HCT116 (cell line): Measurements from ENCODE around the gene NTSR1. TPM values are rescaled to one million over a fixed set of nuclear protein-coding genes. Genes with fewer than 3 reads are reported as not detected.

Experiments used
- ATAC-seq: fragments of 200-7000 bp; cut with Tn5 transposase; 2 replicates; pipeline ENCODE4 v1.9.1; 2020; ENCODE audit warnings: mild to moderate bottlenecking, moderate library complexity
- BruUV-seq: library from RNA; stranded (reverse); fragments of 400-500 nt; replicated peaks from 2 replicates; lab custom pipeline; 2021; lab: Mats Ljungman, UMichigan
- CTCF ChIA-PET: fragments of 300-600 bp; sonication (Branson Sonifier 250); formaldehyde crosslinking; loops from one replicate; lab custom pipeline; 2021; ENCODE audit warnings: antibody characterized with exemption; lab: Charles Lee
- POLR2A ChIA-PET: fragments of 300-600, 350-600 bp; sonication (Branson Sonifier 250); formaldehyde crosslinking; loops from one replicate; lab custom pipeline; 2021; ENCODE audit warnings: antibody characterized with exemption; lab: Charles Lee
- RAD21 ChIA-PET, 2 experiments: fragments of 300-600 bp; sonication (Branson Sonifier 250); formaldehyde crosslinking; loops; one replicate each; lab custom pipeline; 2023; ENCODE audit warnings: low total read pairs in 2 of 2; ENCODE audit not compliant: uncharacterized antibody in 2 of 2, unreplicated experiment in 2 of 2, low non-redundant PET in 1 of 2; lab: Charles Lee
- DNase-seq: peaks from one replicate; pipeline ENCODE4 v3.0.0-alpha.2; 2010; ENCODE audit warnings: low read depth, low spot score
- H2AFZ ChIP-seq: fragments of 200-600 bp; shearing (Covaris generic), sonication (generic); 2 replicates; pipeline ENCODE4 v1.6.1; 2017; ENCODE audit warnings: low read depth, mixed run types, mixed read lengths, antibody characterized with exemption, low read length; ENCODE audit not compliant: poor library complexity, severe bottlenecking
- H3K27ac ChIP-seq: 2 replicates; pipeline ENCODE4 v1.5.1; 2012; ENCODE audit warnings: low read depth, low read length
- H3K27me3 ChIP-seq: fragments of 200-600 bp; sonication (generic); 2 replicates; pipeline ENCODE4 v1.6.1; 2016; ENCODE audit warnings: mixed run types, low read length, mixed read lengths; ENCODE audit not compliant: insufficient read depth
- H3K36me3 ChIP-seq, 2 experiments: fragments of 200-500 bp in 1 of 2; fragments of 200-600 bp in 1 of 2; sonication (Bioruptor generic) in 1 of 2; sonication (generic) in 1 of 2; 2 replicates each; pipeline versions ENCODE4 v1.5.1 to v1.6.1; 2014 to 2016; ENCODE audit warnings: low read length in 2 of 2, inconsistent platforms in 1 of 2, mixed read lengths in 1 of 2, mixed run types in 1 of 2; ENCODE audit not compliant: insufficient read depth in 2 of 2, control insufficient read depth in 1 of 2
- H3K4me1 ChIP-seq, 2 experiments: fragments of 200-600 bp in 1 of 2; sonication (generic) in 1 of 2; 2 replicates each; pipeline versions ENCODE4 v1.5.1 to v1.6.1; 2012 to 2017; ENCODE audit warnings: low read length in 2 of 2, inconsistent platforms in 1 of 2, mild to moderate bottlenecking in 1 of 2, mixed read lengths in 1 of 2, mixed run types in 1 of 2, moderate library complexity in 1 of 2; ENCODE audit not compliant: insufficient read depth in 2 of 2, control insufficient read depth in 1 of 2
- H3K4me2 ChIP-seq: fragments of 200-600 bp; sonication (generic); 2 replicates; pipeline ENCODE4 v1.6.1; 2017; ENCODE audit warnings: mixed run types, low read length, mixed read lengths
- H3K4me3 ChIP-seq, 2 experiments: fragments of 200-600 bp in 1 of 2; sonication (generic) in 1 of 2; replicated peaks in 1 of 2; 2 replicates each; pipeline ENCODE4 v1.5.1; 2011 to 2016; ENCODE audit warnings: low read length in 2 of 2, control low read depth in 1 of 2, low read depth in 1 of 2, mild to moderate bottlenecking in 1 of 2, mixed read lengths in 1 of 2, mixed run types in 1 of 2
- H3K79me2 ChIP-seq: fragments of 200-600 bp; sonication (generic); 2 replicates; pipeline ENCODE4 v1.6.1; 2017; ENCODE audit warnings: mild to moderate bottlenecking, mixed run types, low read length, moderate library complexity, mixed read lengths; ENCODE audit not compliant: insufficient read depth
- H3K9ac ChIP-seq: fragments of 200-600 bp; sonication (generic); 2 replicates; pipeline ENCODE4 v1.6.1; 2016; ENCODE audit warnings: low read length, mixed read lengths
- H3K9me2 ChIP-seq: fragments of 200-600 bp; sonication (generic), shearing (Covaris generic); 2 replicates; pipeline ENCODE4 v1.6.1; 2017; ENCODE audit warnings: mixed run types, mild to moderate bottlenecking, moderate library complexity; ENCODE audit not compliant: insufficient read depth
- H3K9me3 ChIP-seq, 2 experiments: fragments of 200-500 bp in 1 of 2; fragments of 200-600 bp in 1 of 2; sonication (Bioruptor generic) in 1 of 2; sonication (generic) in 1 of 2; 2 replicates each; pipeline ENCODE4 v1.6.1; 2014 to 2017; ENCODE audit warnings: low read length in 2 of 2, mixed read lengths in 2 of 2, inconsistent platforms in 1 of 2, low read depth in 1 of 2, mild to moderate bottlenecking in 1 of 2, mixed run types in 1 of 2, moderate library complexity in 1 of 2; ENCODE audit not compliant: control insufficient read depth in 1 of 2, insufficient read depth in 1 of 2
- H4K20me1 ChIP-seq: fragments of 200-600 bp; sonication (generic), shearing (Covaris generic); 2 replicates; pipeline ENCODE4 v1.6.1; 2017; ENCODE audit warnings: mixed run types, mild to moderate bottlenecking, moderate library complexity; ENCODE audit not compliant: insufficient read depth
- ATF3 ChIP-seq: IDR thresholded peaks from 2 replicates; pipeline ENCODE4 v1.6.1; 2012
- CBX3 ChIP-seq: IDR thresholded peaks from 2 replicates; pipeline ENCODE4 v1.6.1; 2012; ENCODE audit warnings: low read depth
- CTCF ChIP-seq, 3 experiments: fragments of 200-600 bp in 1 of 3; sonication (generic) in 1 of 3; IDR thresholded peaks in 2 of 3; conservative IDR thresholded peaks in 1 of 3; 2 replicates each; pipeline ENCODE4 v1.5.1; 2012 to 2017; ENCODE audit warnings: low read depth in 2 of 3, low read length in 2 of 3, antibody characterized with exemption in 1 of 3, borderline replicate concordance in 1 of 3, control low read depth in 1 of 3, mild to moderate bottlenecking in 1 of 3, mixed read lengths in 1 of 3, mixed run types in 1 of 3, moderate library complexity in 1 of 3; ENCODE audit not compliant: insufficient read depth in 1 of 3
- JUND ChIP-seq: IDR thresholded peaks from 2 replicates; pipeline ENCODE4 v1.6.1; 2012
- MAX ChIP-seq: IDR thresholded peaks from 2 replicates; pipeline ENCODE4 v1.6.1; 2012
- POLR2A ChIP-seq: IDR thresholded peaks from 2 replicates; pipeline ENCODE4 v1.7.0; 2011; ENCODE audit warnings: borderline replicate concordance; ENCODE audit not compliant: insufficient read depth, insufficient read length; ENCODE audit errors: extremely low read depth
- POLR2AphosphoS5 ChIP-seq: IDR thresholded peaks from 2 replicates; pipeline ENCODE4 v1.6.1; 2011; ENCODE audit warnings: mild to moderate bottlenecking, low read depth, low read length, moderate library complexity
- REST ChIP-seq: IDR thresholded peaks from 2 replicates; pipeline ENCODE4 v1.6.1; 2012; ENCODE audit warnings: low read depth
- SP1 ChIP-seq: IDR thresholded peaks from 2 replicates; pipeline ENCODE4 v1.6.1; 2012; ENCODE audit warnings: low read depth
- TCF7L2 ChIP-seq: IDR thresholded peaks from 2 replicates; pipeline ENCODE4 v1.7.0; 2011; ENCODE audit warnings: borderline replicate concordance, inconsistent platforms; ENCODE audit not compliant: insufficient read depth, insufficient read length; ENCODE audit errors: extremely low read depth
- YY1 ChIP-seq: IDR thresholded peaks from 2 replicates; pipeline ENCODE4 v1.6.1; 2011; ENCODE audit warnings: low read length, low read depth, moderate library complexity, mild to moderate bottlenecking; ENCODE audit not compliant: insufficient replicate concordance; ENCODE audit errors: extremely low read depth
- intact Hi-C: fragments of 100-400 bp; cut with micrococcal nuclease; formaldehyde crosslinking; loops from 2 replicates; pipeline ENCODE4 v1.10.0; 2022
- total RNA-seq: library from RNA; stranded (reverse); gene quantifications from one replicate; pipeline ENCODE4 v1.2.1, GENCODE V29; 2021; ENCODE audit not compliant: unreplicated experiment

NTSR1 gene
- total RNA-seq, 1 experiment from 2014 or later = 187 TPM

- no peak overlapping the region for H3K9ac ChIP-seq
- no peaks in the 10 kb centered on the region for H3K27me3 ChIP-seq
- DNase-seq (no peak), ATAC-seq (no peak)
- no peaks in the 10 kb centered on the region for H3K9me3 ChIP-seq
- ChIA-PET CTCF (no interaction called here), RAD21 (no interaction called here), POLR2A (interaction anchor here (1.5 kb wide), 1 partner anchor 10 kb away, joined by 3 read pairs; no protein-coding TSS in a partner anchor)
- H3K9me2 ChIP-seq = no peaks in the 10 kb centered on the region
- no peak overlapping the region for H3K4me3 ChIP-seq
- H3K4me2 ChIP-seq = no peak overlapping the region
- no peaks in the 10 kb centered on the region for H3K36me3 ChIP-seq
- no peaks in the 10 kb centered on the region for H3K79me2 ChIP-seq
- H3K4me1 ChIP-seq = peaks cover 9 to 17% of the 10 kb centered on the region in 2 experiments; a peak in 3 of 4 replicates
- intact Hi-C loops = no loop called here
- no peak overlapping the region; the same call in 1 of the 2 replicates for H3K27ac ChIP-seq
- no peak for TF ChIP-seq MAX
- no peak for TF ChIP-seq REST
- no peak for TF ChIP-seq YY1
- TF ChIP-seq CBX3 = no peak
- no peak for TF ChIP-seq TCF7L2
- TF ChIP-seq ATF3 = no peak
- no peak for TF ChIP-seq JUND
- no peak for TF ChIP-seq POLR2A
- no peak for TF ChIP-seq CTCF (IDR thresholded peaks at IDR 0.05 in 2 of 3, conservative IDR thresholded peaks at IDR 0.05 in 1 of 3; ENCODE audit: borderline replicate concordance in 1 of 3, insufficient read depth in 1 of 3, low read depth in 2 of 3, low read length in 2 of 3)
- no peak for TF ChIP-seq POLR2AphosphoS5
- TF ChIP-seq SP1 = no peak
- H4K20me1 ChIP-seq = no peaks in the 10 kb centered on the region
- no TSS peak for BruUV-seq
- H2AFZ ChIP-seq = no peak overlapping the region
Measured at GRCh38 chr20:62784497-62784896, 75.9 kb downstream of the NTSR1 start.
